ENCODE data around the gene SMG7.

DNA sequence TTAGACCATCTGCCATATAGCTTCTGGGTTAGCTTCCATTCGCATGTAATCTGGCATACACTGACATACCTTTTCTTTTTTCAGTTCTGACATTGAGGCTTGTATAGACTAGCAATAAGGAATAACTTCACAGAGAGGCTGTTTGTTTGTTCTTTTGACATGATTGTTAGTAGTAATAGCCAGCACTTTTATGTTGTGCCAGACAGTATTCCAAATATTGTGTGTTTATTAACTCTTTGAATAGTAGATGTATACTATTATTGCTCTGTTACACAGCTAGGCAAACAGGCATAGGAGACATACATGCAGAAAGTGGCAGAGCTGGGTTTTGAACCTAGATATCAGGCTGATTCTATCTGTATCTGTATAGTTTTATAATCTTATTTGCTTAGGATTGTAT, 12.6 kb downstream of the SMG7 start:
- TF ChIP-seq, protein P1, sequence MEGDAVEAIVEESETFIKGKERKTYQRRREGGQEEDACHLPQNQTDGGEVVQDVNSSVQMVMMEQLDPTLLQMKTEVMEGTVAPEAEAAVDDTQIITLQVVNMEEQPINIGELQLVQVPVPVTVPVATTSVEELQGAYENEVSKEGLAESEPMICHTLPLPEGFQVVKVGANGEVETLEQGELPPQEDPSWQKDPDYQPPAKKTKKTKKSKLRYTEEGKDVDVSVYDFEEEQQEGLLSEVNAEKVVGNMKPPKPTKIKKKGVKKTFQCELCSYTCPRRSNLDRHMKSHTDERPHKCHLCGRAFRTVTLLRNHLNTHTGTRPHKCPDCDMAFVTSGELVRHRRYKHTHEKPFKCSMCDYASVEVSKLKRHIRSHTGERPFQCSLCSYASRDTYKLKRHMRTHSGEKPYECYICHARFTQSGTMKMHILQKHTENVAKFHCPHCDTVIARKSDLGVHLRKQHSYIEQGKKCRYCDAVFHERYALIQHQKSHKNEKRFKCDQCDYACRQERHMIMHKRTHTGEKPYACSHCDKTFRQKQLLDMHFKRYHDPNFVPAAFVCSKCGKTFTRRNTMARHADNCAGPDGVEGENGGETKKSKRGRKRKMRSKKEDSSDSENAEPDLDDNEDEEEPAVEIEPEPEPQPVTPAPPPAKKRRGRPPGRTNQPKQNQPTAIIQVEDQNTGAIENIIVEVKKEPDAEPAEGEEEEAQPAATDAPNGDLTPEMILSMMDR (IDR thresholded peaks at IDR 0.05), result no peak
- TF ChIP-seq POLR2AphosphoS5 (IDR thresholded peaks at IDR 0.05) (no peak), POLR2A (IDR thresholded peaks at IDR 0.05; ENCODE audit: low read depth) (no peak), EP300 (IDR thresholded peaks at IDR 0.05) (no peak)

Measured in esophagus muscularis mucosa (tissue), 4 donors.